Kidney (tissue), 14 donors: ENCODE data around the gene B4GALNT3. TPM values are rescaled to one million over a fixed set of nuclear protein-coding genes. Genes with fewer than 3 reads are reported as not detected.

ENCODE experiments used
- DNase-seq, 5 donors: peaks; one replicate each; pipeline ENCODE4 v3.0.0-alpha.2; 2013 to 2020
- FAIRE-seq: peaks from 2 replicates; lab custom pipeline; 2012; peaks lifted over from hg19 to GRCh38; lab: Jason Lieb, UNC
- H3K27ac ChIP-seq, 2 donors: one replicate each; pipeline ENCODE4 v1.7.0; 2013; ENCODE audit warnings: low read depth in 2 of 2, low read length in 2 of 2, inconsistent platforms in 1 of 2
- H3K27me3 ChIP-seq: one replicate; pipeline ENCODE4 v1.7.1; 2013; ENCODE audit warnings: low read length, inconsistent platforms; ENCODE audit not compliant: control insufficient read depth, insufficient read depth
- H3K36me3 ChIP-seq, 3 donors: one replicate each; pipeline versions ENCODE4 v1.7.0 to v1.7.1; 2013; ENCODE audit warnings: low read length in 3 of 3, control low read depth in 1 of 3, inconsistent platforms in 1 of 3; ENCODE audit not compliant: insufficient read depth in 3 of 3, control insufficient read depth in 2 of 3
- H3K4me1 ChIP-seq, 3 donors: one replicate each; pipeline versions ENCODE4 v1.7.0 to v1.7.1; 2013; ENCODE audit warnings: low read length in 3 of 3, inconsistent platforms in 1 of 3, low read depth in 1 of 3; ENCODE audit not compliant: control insufficient read depth in 2 of 3, insufficient read depth in 2 of 3
- H3K4me3 ChIP-seq, 3 donors: one replicate each; pipeline versions ENCODE4 v1.7.0 to v1.8.1; 2013; ENCODE audit warnings: low read length in 3 of 3, control low read depth in 1 of 3, inconsistent platforms in 1 of 3
- H3K9ac ChIP-seq, 3 donors: one replicate each; pipeline versions ENCODE4 v1.7.0 to v1.7.1; 2013; ENCODE audit warnings: low read length in 3 of 3, control low read depth in 1 of 3, inconsistent platforms in 1 of 3
- H3K9me3 ChIP-seq, 3 donors: one replicate each; pipeline versions ENCODE4 v1.7.0 to v1.7.1; 2013; ENCODE audit warnings: low read length in 3 of 3, control low read depth in 1 of 3, inconsistent platforms in 1 of 3; ENCODE audit not compliant: control insufficient read depth in 2 of 3, insufficient read depth in 1 of 3
- CTCF ChIP-seq: IDR thresholded peaks from 3 replicates; pipeline ENCODE4 v1.5.1; 2012; ENCODE audit warnings: mild to moderate bottlenecking, moderate library complexity, borderline replicate concordance; ENCODE audit not compliant: insufficient read depth; ENCODE audit errors: extremely low read depth
- intact Hi-C: fragments of 100-400 bp; cut with DNase I; formaldehyde crosslinking; loops from one replicate; pipeline ENCODE4 v1.11.1; 2022
- polyA plus RNA-seq: library from polyadenylated mRNA; stranded (reverse); fragments of 350-450 nt; fragmentation: Illumina TruSeq; extraction: RNeasy Lipid Tissue Mini Kit (QIAGEN cat#74804); gene quantifications from one replicate; pipeline ENCODE4 v1.2.3, GENCODE V29; 2014; ENCODE audit warnings: low read depth, low replicate concordance; ENCODE audit not compliant: insufficient read depth
- total RNA-seq: library from RNA; stranded (reverse); fragmentation: NEBNext Ultra II Directional; extraction: Animal tissue kit (Norgen Biotek cat#: 25700); gene quantifications from one replicate; pipeline ENCODE4 v1.2.1, GENCODE V29; 2021
- donor health status: control.
- donor health status: control.
- donor health status: control.
- donor health status: control.
- donor health status: control.
- donor health status: DM: yes; HTN: yes; CAD: no.
- donor health status: Normal renal cell carcinoma (clear cell type).

Gene B4GALNT3
- total and polyA plus RNA-seq, 2 donors from 2014 or later: 11.3 to 12.5 TPM

DNA sequence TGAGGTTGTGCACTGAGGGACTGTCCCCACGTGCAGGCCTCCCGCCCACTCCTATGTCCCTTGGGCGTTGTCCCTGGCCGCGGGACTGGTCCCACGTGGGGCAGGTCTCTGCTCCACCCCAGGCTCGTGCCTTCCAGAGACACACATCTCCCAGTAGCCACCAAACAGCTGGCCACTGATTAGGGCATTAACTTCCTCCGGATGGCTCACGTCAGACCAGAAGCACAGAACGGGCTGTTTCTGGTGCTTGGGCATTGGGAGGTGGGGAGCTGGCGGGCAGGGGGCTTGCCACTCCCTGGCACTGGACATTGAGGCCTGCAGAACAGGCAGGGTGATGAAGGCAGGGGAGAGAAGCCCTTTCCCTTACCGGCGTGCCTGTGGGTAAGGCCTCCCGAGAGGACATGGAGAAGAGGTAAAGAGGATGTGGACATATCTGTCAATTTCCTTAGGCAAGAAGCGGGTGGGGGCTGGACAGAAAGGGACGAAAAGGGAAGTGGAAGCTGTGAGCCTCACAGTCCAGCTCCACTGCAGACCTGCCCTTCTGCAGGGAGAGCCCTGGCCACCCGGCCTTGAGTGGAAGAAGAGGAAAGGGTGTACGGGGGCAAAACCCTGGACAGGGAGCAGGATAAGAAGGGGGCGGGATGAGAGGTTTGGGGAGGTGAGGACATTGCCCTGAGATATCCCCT is 102.3 kb downstream of the B4GALNT3 start:
- H3K27me3 ChIP-seq: no peaks in the 10 kb centered on the region
- no peaks in the 10 kb centered on the region for H3K4me1 ChIP-seq
- intact Hi-C loops: no loop called here
- FAIRE-seq (no peak), DNase-seq (no peak)
- H3K9me3 ChIP-seq: no peaks in the 10 kb centered on the region
- H3K36me3 ChIP-seq: no peaks in the 10 kb centered on the region
- TF ChIP-seq CTCF: no peak
- no peak overlapping the region for H3K4me3 ChIP-seq
- no peak overlapping the region for H3K27ac ChIP-seq
- H3K9ac ChIP-seq: no peak overlapping the region

- no peak for FAIRE-seq
- Histone ChIP-seq H3K27ac (no peak overlapping the region), H3K9ac (no peak overlapping the region), H3K9me3 (no peaks in the 10 kb centered on the region), H3K27me3 (no peaks in the 10 kb centered on the region), H3K36me3 (no peaks in the 10 kb centered on the region), H3K4me3 (no peak overlapping the region), H3K4me1 (no peaks in the 10 kb centered on the region)
- intact Hi-C loops: no loop called here
- no peak for TF ChIP-seq CTCF
- DNase-seq: no peak
Observed at GRCh38 chr12:562634-563033, 102.9 kb downstream of the B4GALNT3 start.

GRCh38 chr12:563250-563781 is 103.6 kb downstream of the B4GALNT3 start:
- TF ChIP-seq CTCF: no peak
- Histone ChIP-seq H3K4me1 (no peaks in the 10 kb centered on the region), H3K4me3 (no peak overlapping the region), H3K9ac (no peak overlapping the region), H3K9me3 (no peaks in the 10 kb centered on the region), H3K27ac (no peak overlapping the region), H3K27me3 (no peaks in the 10 kb centered on the region), H3K36me3 (no peaks in the 10 kb centered on the region)
- DNase-seq (no peak), FAIRE-seq (no peak)
- intact Hi-C loops: no loop called here
